IMR-90 (cell line): ENCODE data around the gene SLIT3. TPM values are rescaled to one million over a fixed set of nuclear protein-coding genes. Genes with fewer than 3 reads are reported as not detected.

ENCODE experiments used
- ATAC-seq: fragments of 200-7000 bp; cut with Tn5 transposase; 2 replicates; pipeline ENCODE4 v1.9.1; 2020; ENCODE audit warnings: low read depth, mild to moderate bottlenecking, moderate library complexity
- BruUV-seq: library from RNA; stranded (reverse); fragments of 400-500 nt; replicated peaks from 2 replicates; lab custom pipeline; 2021; lab: Mats Ljungman, UMichigan
- CTCF ChIA-PET: fragments of 300-600 bp; formaldehyde crosslinking; extraction: SDS; loops from one replicate; lab custom pipeline; 2021; ENCODE audit warnings: antibody characterized with exemption; lab: Yijun Ruan, JAX
- POLR2A ChIA-PET: fragments of 300-600 bp; sonication (Branson Sonifier 250); formaldehyde crosslinking; loops from one replicate; lab custom pipeline; 2022; ENCODE audit warnings: antibody characterized with exemption; ENCODE audit not compliant: unreplicated experiment; lab: Charles Lee
- DNase-seq: peaks from one replicate; pipeline ENCODE4 v3.0.0; 2013
- H2AFZ ChIP-seq: replicated peaks from 2 replicates; pipeline ENCODE3; 2013; ENCODE audit warnings: low read length, mild to moderate bottlenecking; ENCODE audit not compliant: poor library complexity
- H2AK5ac ChIP-seq: 2 replicates; pipeline ENCODE4 v1.6.1; 2013; ENCODE audit warnings: low read depth, low read length, inconsistent platforms
- H2AK9ac ChIP-seq: replicated peaks from 2 replicates; pipeline ENCODE3; 2013; ENCODE audit warnings: mild to moderate bottlenecking, low read depth, low read length, moderate library complexity; ENCODE audit not compliant: poor library complexity
- H2BK120ac ChIP-seq: 2 replicates; pipeline ENCODE4 v1.6.1; 2013; ENCODE audit warnings: low read depth, low read length, inconsistent platforms
- H2BK15ac ChIP-seq: 3 replicates; pipeline ENCODE4 v1.6.1; 2013; ENCODE audit warnings: low read depth, low read length, inconsistent platforms
- H2BK20ac ChIP-seq: 2 replicates; pipeline ENCODE4 v1.6.1; 2013; ENCODE audit warnings: low read depth, mild to moderate bottlenecking, inconsistent platforms, low read length, moderate library complexity
- H2BK5ac ChIP-seq: 2 replicates; pipeline ENCODE4 v1.6.1; 2013; ENCODE audit warnings: mild to moderate bottlenecking, low read depth, low read length, inconsistent platforms; ENCODE audit not compliant: poor library complexity, severe bottlenecking
- H3K14ac ChIP-seq: replicated peaks from 2 replicates; pipeline ENCODE4 v1.6.1; 2013; ENCODE audit warnings: low read depth, low read length, inconsistent platforms
- H3K18ac ChIP-seq: 2 replicates; pipeline ENCODE4 v1.6.1; 2013; ENCODE audit warnings: low read depth, low read length, control low read depth
- H3K23ac ChIP-seq: 2 replicates; pipeline ENCODE4 v1.6.1; 2013; ENCODE audit warnings: low read depth, low read length, inconsistent platforms
- H3K27ac ChIP-seq: 2 replicates; pipeline ENCODE4 v1.5.1; 2013; ENCODE audit warnings: mild to moderate bottlenecking, control low read depth, low read length; ENCODE audit not compliant: insufficient read depth
- H3K27me3 ChIP-seq: 2 replicates; pipeline ENCODE4 v1.6.1; 2013; ENCODE audit warnings: low read length; ENCODE audit not compliant: control insufficient read depth, insufficient read depth
- H3K36me3 ChIP-seq: 2 replicates; pipeline ENCODE4 v1.6.1; 2013; ENCODE audit warnings: low read length, mixed read lengths; ENCODE audit not compliant: control insufficient read depth, insufficient read depth
- H3K4ac ChIP-seq: 2 replicates; pipeline ENCODE4 v1.6.1; 2013; ENCODE audit warnings: low read depth, low read length, inconsistent platforms
- H3K4me1 ChIP-seq: 2 replicates; pipeline ENCODE4 v1.6.1; 2013; ENCODE audit warnings: low read length, mixed read lengths; ENCODE audit not compliant: control insufficient read depth, insufficient read depth
- H3K4me2 ChIP-seq: 2 replicates; pipeline ENCODE4 v1.6.1; 2013; ENCODE audit warnings: low read depth, mild to moderate bottlenecking, control low read depth, low read length, moderate library complexity
- H3K4me3 ChIP-seq: 2 replicates; pipeline ENCODE4 v1.5.1; 2013; ENCODE audit warnings: low read depth, mild to moderate bottlenecking, control low read depth, low read length, moderate library complexity; ENCODE audit not compliant: insufficient read depth
- H3K56ac ChIP-seq: 2 replicates; pipeline ENCODE4 v1.6.1; 2013; ENCODE audit warnings: low read length, inconsistent platforms; ENCODE audit not compliant: insufficient read depth; ENCODE audit errors: extremely low read depth
- H3K79me1 ChIP-seq, 2 experiments: 2 replicates each; pipeline ENCODE4 v1.6.1; 2013; ENCODE audit warnings: low read length in 2 of 2, inconsistent platforms in 1 of 2, low read depth in 1 of 2
- H3K9ac ChIP-seq: 2 replicates; pipeline ENCODE4 v1.6.1; 2013; ENCODE audit warnings: low read depth, low read length, control low read depth
- H3K9me1 ChIP-seq: 2 replicates; pipeline ENCODE4 v1.6.1; 2013; ENCODE audit warnings: low read length, inconsistent platforms; ENCODE audit not compliant: insufficient read depth
- H3K9me3 ChIP-seq: 2 replicates; pipeline ENCODE4 v1.6.1; 2013; ENCODE audit warnings: low read length; ENCODE audit not compliant: control insufficient read depth, insufficient read depth
- H4K20me1 ChIP-seq: 2 replicates; pipeline ENCODE4 v1.6.1; 2013; ENCODE audit warnings: low read length, inconsistent platforms; ENCODE audit not compliant: insufficient read depth
- H4K5ac ChIP-seq: 2 replicates; pipeline ENCODE4 v1.6.1; 2013; ENCODE audit warnings: mild to moderate bottlenecking, low read depth, low read length, control low read depth
- H4K8ac ChIP-seq, 2 experiments: 2 replicates each; pipeline ENCODE4 v1.6.1; 2013; ENCODE audit warnings: low read depth in 2 of 2, low read length in 2 of 2, control low read depth in 1 of 2, inconsistent platforms in 1 of 2
- H4K91ac ChIP-seq: 2 replicates; pipeline ENCODE4 v1.6.1; 2013; ENCODE audit warnings: low read depth, low read length, inconsistent platforms; ENCODE audit not compliant: insufficient read depth
- BHLHE40 ChIP-seq: fragments of 150-350 bp; IDR thresholded peaks from 2 replicates; pipeline ENCODE4 v1.6.1; 2016; ENCODE audit warnings: mild to moderate bottlenecking, low read depth, low read length
- CTCF ChIP-seq: conservative IDR thresholded peaks from 2 replicates; pipeline ENCODE4 v1.5.1; 2012; ENCODE audit warnings: mild to moderate bottlenecking, low read depth, low read length, improper control_type of control experiment
- ELK1 ChIP-seq: fragments of 150-350 bp; IDR thresholded peaks from 2 replicates; pipeline ENCODE4 v1.6.1; 2016; ENCODE audit warnings: low read depth, mild to moderate bottlenecking, low read length, moderate library complexity, borderline replicate concordance
- MAZ ChIP-seq: IDR thresholded peaks from 2 replicates; pipeline ENCODE4 v1.6.1; 2012; ENCODE audit warnings: low read depth, mild to moderate bottlenecking, low read length, improper control_type of control experiment, moderate library complexity, borderline replicate concordance
- POLR2A ChIP-seq: IDR thresholded peaks from 2 replicates; pipeline ENCODE4 v1.6.1; 2012; ENCODE audit warnings: mild to moderate bottlenecking, low read depth, low read length
- SMC3 ChIP-seq: fragments of 150-350 bp; IDR thresholded peaks from 2 replicates; pipeline ENCODE4 v1.6.1; 2016; ENCODE audit warnings: low read depth, mild to moderate bottlenecking, antibody characterized with exemption, low read length, moderate library complexity
- WGBS, 2 experiments: methylation state at CpG; one replicate each; pipeline versions ENCODE4 v1.1.5 to v1.1.7; 2013; ENCODE audit warnings: missing lambda C conversion rate in 2 of 2; ENCODE audit not compliant: insufficient read length in 1 of 2; ENCODE audit errors: extremely low coverage in 2 of 2; 5-methylcytosine and 5-hydroxymethylcytosine counted together
- dilution Hi-C: fragments of 300-500 bp; cut with HindIII; formaldehyde crosslinking; loops from one replicate; pipeline ENCODE4 v1.14.3; 2018; ENCODE audit warnings: low sequenced_read_pairs; ENCODE audit not compliant: unreplicated experiment
- in situ Hi-C: fragments of 300-500 bp; cut with MboI; formaldehyde crosslinking; loops from 3 replicates; pipeline ENCODE4 v1.14.3; 2019; ENCODE audit warnings: low sequenced_read_pairs, inconsistent platforms, mixed read lengths
- intact Hi-C: fragments of 100-400 bp; cut with micrococcal nuclease; formaldehyde crosslinking; loops from 2 replicates; pipeline ENCODE4 v1.10.0; 2022
- polyA plus RNA-seq, 3 experiments: library from polyadenylated mRNA; depleted of rRNA; stranded (reverse); fragments of >200 nt; gene quantifications; 2 replicates each; pipeline ENCODE4 v1.2.3, GENCODE V29; 2012; ENCODE audit warnings: low replicate concordance in 1 of 3
- total RNA-seq: library from RNA; depleted of rRNA; stranded (reverse); fragments of >200 nt; gene quantifications from 2 replicates; pipeline ENCODE4 v1.2.3, GENCODE V29; 2012

Gene SLIT3
- total and polyA plus RNA-seq, 2 of the 4 experiments (the other 2 are of a cell fraction) = 0.18 to 0.50 TPM

- Histone ChIP-seq H4K20me1 (no peaks in the 10 kb centered on the region), H3K79me1 (no peaks in the 10 kb centered on the region), H2AFZ (no peak overlapping the region), H3K4ac (no peak overlapping the region), H3K14ac (no peak overlapping the region), H4K91ac (no peak overlapping the region), H3K4me2 (no peak overlapping the region), H4K5ac (no peak overlapping the region), H2AK5ac (no peak overlapping the region), H3K18ac (no peak overlapping the region), H3K4me1 (no peaks in the 10 kb centered on the region), H3K9ac (no peak overlapping the region), H2BK120ac (no peak overlapping the region), H3K36me3 (no peaks in the 10 kb centered on the region), H3K9me3 (0 out of 2 replicates have a peak, but pooled peaks cover 3% of the 10 kb centered on the region), H3K27me3 (no peaks in the 10 kb centered on the region), H2BK15ac (no peak overlapping the region), H2AK9ac (no peak overlapping the region), H4K8ac (no peak overlapping the region), H2BK5ac (no peak overlapping the region), H3K4me3 (no peak overlapping the region), H3K23ac (no peak overlapping the region), H3K27ac (no peak overlapping the region), H2BK20ac (no peak overlapping the region), H3K9me1 (no peaks in the 10 kb centered on the region), H3K56ac (no peak overlapping the region)
- in situ Hi-C loops (no loop called here), intact Hi-C loops (no loop called here), dilution Hi-C loops (no loop called here)
- no peak for ATAC-seq
- CTCF ChIA-PET = no interaction called here
- BruUV-seq = no TSS peak
- no CpG with 5 or more reads among the region's 1 CpG for WGBS, 2 experiments
- TF ChIP-seq MAZ (no peak), POLR2A (no peak), CTCF (no peak), BHLHE40 (no peak), ELK1 (no peak), SMC3 (no peak)
- POLR2A ChIA-PET = no interaction called here
- no peak for DNase-seq
Measured at GRCh38 chr5:169248996-169249395, 51.9 kb downstream of the SLIT3 start.
